Activated CD4-positive, alpha-beta T cell treated with anti-CD3 and anti-CD28 coated beads, Interleukin-2, amount 50 U/mL, for 1 hour (primary cell): ENCODE measurements around the gene LTBP2.
A peak's percentile ranks its signal among the peaks of the same experiment; 100 is the strongest.

Experiments used
- DNase-seq: peaks from one replicate; pipeline ENCODE4 v3.0.0-alpha.2; 2020

The LTBP2 gene

DNA sequence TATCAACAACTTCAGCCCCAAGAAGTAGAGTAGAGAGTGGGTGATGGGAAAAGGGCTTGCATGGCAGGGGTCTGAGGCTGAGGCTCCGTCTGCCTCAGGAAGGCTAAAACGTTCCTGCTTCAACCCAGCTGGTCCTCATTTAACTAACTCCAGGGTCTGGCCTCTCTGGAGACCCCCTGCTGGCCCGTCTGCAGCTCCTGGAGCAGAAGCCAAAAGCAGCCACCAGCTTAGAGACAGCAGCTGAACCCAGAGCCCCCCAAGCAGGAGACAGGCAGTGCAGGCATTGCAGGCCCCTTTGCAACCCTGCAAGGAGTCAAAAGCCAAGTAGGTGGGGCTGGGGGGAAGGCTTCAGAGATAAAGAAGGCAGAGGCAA, 25.1 kb upstream of the LTBP2 start:
- DNase-seq, result no peak

GRCh38 chr14:74636424-74637177, 24.6 kb upstream of the LTBP2 start:
- DNase-seq, result no peak

DNA sequence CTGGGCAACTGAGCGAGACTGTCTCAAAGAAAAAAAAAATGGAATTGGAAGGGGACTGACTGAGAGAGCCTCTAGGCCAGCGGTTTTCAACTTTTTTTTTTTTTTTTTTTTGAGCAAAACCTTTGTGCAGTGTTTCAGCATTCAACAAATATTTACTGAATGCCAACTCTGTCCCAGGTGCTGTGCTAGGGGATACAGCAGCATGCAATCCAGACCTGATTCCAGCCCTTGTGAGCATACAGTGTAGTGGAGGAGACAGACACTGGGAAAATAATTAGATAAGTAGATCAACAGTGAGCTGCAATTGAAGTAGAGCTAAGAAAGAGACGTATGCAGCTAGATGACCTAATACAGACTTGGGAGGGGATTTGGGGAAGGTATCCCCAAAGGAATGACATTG, 23.8 kb upstream of the LTBP2 start:
- DNase-seq, result no peak

DNA sequence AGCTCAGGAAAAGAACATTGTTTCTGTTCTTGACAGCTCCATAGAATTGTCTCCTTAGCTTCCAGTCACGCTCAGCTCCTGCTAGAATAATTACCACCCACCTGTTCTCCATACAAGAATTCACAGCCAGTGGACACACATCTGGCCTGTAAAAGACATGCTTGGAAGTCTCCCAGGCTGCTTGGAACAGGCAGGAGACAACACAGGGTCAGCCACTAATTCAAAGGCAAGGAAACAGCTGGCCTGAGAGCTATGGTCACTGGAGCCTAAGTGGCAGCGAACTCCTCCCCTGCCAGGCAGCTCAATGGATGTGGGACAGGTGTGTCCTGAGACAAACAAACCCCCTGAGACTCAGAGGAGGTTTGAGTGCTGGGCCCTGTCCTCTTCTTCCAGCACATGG, 22.9 kb upstream of the LTBP2 start:
- DNase-seq, result no peak

DNA sequence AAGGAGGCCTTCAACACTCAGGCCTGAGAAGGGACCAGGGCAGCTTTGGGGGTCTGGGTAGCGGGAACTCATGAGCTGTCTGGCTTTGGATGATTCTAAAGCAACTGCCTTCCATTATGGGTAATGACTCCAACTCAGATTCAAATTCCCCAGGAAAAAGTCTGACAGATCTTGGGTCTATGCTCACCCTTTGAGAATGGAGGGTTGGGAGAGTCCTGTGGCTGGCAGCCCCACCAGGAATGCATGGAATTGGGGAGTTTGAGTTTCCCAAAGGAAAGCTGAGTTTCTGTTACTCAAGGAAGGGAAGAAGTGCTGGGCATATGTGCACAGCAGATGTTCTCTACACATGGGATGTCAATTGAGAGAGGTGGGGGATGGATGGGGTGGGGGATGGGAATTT, 22.4 kb upstream of the LTBP2 start:
- no peak for DNase-seq

GRCh38 chr14:74630881-74631690, 19.0 kb upstream of the LTBP2 start:
- DNase-seq, result no peak

DNA sequence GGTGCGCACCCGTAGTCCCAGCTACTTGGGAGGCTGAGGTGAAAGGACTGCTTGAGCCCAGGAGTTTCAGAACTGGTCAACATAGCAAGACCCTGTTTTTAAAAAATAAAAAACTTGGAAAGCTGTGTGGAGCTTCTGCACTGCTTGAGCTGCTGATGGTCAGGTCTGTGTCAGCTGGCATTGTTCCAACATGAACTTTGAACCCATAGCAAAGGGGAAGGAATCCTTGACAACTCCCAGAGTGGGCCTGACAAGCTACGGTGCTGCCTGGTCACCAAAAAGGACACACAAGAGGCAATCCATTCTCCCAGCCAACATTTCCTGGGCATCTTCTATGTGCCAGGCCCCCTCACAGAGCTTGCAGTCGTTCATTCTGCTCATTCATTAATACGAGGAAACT, 16.4 kb upstream of the LTBP2 start:
- no peak for DNase-seq

DNA sequence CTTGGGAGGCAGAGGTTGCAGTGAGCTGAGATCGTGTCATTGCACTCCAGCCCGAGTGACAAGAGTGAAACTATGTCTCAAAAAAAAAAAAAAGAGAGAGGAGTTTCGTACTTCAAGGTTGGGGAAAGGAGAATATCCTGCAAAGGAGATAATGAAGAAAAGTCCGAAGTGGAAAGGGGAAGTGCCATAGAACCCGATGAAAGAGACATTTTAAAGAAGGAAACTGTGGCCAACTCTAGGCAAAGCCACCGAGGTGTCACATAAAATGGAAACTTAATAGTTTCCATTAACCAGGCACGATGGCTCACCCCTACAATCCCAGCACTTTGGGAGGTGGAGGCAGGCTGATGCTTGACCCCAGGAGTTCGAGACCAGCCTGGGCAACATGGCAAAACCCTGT, 15.0 kb upstream of the LTBP2 start:
- DNase-seq, result no peak

DNA sequence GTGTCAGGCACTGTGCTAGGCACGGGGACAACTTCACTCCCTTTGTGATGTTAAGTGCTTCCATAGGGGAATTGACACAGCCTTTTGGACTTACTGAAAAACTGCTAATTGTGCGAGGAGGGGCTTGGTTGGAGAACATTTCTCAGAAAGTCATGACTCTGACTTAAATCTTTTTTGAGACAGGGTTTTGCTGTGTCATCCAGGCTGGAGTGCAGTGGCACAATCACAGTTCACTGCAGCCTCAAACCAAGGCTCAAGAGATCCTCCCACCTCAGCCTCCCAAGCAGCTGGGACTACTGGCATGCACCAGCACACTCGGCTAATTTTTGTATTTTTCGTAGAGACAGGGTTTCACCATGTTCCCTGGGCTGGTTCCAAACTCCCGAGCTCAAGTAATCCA, 10.2 kb upstream of the LTBP2 start:
- no peak for DNase-seq

DNA sequence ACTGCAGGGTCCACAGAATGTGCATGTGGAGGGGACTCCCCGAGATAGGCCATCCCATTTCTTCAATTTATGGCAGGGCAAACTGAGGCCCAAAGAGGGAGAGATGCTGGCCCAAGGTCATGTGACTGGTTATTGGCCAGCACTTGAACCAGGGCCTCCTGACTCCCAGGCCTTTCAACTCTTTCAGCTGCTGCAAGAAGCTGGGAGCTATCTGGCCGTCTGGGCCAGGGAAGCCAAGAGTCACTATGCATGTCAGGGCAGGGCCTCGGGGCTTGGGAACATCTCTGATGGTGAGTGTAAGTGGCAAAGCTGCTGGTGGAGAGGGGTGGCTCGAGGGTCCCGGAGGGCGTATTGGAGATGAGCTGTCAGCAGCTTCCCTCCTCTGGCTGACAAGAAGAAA, 9.5 kb upstream of the LTBP2 start:
- no peak for DNase-seq

DNA sequence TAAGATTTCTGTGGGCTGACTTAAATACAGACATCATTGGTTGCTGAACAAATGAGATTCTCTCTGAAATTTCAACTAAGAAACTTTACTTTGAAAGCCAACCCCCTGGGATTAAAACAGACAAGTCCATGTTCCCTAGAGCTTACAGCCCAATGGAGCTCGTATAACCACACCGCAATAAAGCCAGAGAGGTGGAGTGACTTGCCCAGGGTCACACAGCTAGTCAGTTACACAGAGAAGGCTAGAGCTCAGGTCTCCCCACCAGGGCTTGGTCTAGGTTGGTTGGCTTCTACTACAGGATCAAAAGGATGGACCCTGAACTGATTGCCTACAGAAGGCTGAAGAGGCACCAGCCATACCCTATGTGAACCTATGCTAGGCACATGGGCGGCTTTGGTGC, 8.9 kb upstream of the LTBP2 start:
- no peak for DNase-seq

GRCh38 chr14:74620497-74620921, 8.5 kb upstream of the LTBP2 start:
- no peak for DNase-seq

DNA sequence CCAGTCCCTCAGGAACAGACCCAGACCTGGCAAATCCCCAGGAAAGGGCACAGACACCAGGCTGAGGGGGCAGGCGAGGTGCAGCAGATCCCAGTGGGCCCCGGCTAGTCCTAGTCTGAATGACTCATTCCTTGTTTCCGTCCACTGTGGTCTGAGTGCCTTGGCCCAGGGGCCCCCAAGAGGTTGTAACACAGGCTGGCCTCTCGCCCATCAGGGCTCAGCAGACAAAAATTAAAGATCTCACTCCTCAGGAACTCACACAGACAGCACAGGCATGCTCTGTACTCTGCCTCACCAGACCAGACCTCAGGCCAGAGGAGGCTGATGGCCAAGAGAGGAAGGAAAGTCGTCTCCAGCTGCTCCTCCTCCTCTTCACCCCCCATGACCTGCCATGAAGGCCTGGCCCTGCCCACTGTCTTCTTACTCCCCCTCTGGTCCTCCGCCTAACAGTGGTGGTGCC, 7.7 kb upstream of the LTBP2 start:
- DNase-seq, result no peak

DNA sequence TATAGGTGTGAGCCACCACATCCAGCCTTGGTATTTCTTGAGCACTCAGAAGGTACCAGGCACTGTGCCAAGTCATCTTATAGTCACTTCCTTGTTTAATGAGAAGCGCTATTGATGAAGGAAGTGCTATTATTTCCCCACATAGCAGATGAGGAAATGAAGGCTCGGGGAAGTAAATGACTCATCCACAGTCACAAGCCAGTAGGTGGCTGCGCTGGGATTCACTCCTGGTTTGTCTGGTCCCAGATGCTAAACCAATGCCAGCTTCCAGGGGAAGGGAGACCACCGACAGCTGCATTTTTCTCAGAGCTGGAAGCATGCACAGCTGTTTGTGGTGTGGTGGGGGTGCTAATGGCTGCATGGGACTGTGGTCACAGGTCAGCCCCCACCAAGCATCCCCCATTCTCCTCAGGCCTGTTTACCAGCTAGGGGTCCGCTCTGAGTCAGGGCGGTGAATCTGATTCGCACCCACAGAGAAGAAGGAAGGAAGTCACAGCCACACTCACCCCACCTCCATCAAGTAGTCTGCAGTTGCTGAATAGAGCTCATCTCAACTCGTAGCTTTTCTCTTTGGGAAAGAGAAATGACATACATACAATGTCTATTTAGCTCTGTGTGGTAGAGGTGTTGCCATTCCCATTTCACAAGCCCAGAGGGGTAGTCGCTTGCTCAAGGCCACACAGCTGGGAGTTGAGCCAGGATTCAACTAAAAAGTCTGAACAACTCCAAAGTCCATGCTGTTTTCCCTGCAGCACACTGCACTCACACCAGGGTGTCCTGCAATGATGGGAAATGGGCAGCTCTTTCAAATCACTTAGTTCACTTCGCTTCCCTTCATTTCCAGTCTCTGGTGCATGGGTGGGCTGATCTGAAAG, 6.3 kb upstream of the LTBP2 start:
- DNase-seq, result peak; percentile 43

GRCh38 chr14:74616996-74617700, 5.1 kb upstream of the LTBP2 start:
- DNase-seq, result no peak

DNA sequence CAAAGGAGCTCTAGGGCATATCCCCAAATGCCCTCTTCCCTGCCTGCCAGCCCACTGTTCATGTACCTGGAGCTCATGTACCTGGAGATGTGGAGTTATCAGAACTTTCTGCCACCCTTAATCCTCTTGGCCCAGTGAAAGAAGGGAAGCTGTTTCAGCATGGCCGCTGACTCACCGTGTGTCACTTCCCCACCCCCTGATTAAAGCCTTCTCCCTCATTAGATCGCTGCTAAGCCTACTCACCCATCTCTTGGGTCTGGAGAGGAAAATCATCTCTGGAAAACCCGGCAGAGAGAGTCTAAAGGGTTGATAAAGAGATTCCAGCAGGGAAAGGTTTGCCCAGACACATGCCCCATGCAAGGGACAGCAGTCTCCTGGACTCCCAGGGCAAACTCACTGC, 4.5 kb upstream of the LTBP2 start:
- no peak for DNase-seq

DNA sequence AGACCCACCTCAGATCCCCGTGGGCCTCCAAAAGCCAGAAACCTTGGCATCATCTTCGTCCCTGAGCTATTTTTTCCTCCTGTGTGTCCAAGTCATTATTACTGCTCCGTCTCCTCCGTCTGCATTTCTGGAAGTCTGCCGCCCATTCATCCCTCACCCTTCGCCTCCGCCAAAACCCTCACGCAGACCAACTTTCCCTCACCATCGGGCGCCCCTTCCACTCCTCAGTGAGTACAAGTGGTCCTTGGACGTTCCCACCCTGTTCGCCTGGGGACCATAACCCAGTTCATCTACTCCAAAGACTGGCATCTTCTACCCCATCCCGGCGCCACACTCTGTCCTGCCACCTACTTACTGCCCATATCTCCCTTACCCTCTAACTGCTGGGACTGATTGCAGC, 3.7 kb upstream of the LTBP2 start:
- DNase-seq, result no peak

GRCh38 chr14:74614508-74615495, 2.8 kb upstream of the LTBP2 start:
- no peak for DNase-seq

DNA sequence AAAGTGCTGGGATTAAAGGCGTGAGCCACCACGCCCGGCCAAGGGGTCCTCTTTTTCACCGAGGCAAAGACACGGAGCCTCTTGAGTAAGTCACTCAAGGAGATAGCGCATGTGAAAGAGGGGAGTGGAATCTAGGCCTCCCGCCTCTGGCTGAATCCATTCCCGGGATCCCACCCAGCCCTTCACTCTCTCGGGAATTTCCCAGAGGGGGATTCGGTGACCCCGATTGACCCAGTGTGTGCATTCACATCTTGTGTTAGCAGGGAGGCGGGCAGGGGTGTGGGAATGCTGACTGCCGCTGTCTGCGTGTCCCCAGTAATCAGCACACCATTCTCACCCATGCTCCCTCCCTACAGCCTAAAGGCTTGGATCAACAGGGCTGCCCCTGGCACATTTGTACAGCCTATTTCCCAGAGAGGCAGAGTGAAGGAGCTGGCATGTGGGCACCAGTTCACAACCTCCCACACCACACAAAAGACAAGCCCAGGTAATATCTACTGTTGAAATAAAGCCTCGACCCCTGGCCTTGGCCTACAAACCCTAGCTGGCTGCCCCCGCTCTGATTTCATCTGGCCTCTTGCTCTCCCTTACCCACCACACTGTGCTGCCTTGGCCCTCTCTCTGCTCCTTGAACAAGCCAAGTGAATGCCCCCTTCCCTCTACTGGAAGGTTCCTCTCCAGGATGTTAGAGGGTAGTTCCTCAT, 1.3 kb upstream of the LTBP2 start:
- no peak for DNase-seq

- DNase-seq, result peak; percentile 82
These were observed 449 bp upstream of the LTBP2 start for GRCh38 chr14:74612350-74613021.
